PC-3 (cell line): Measurements from ENCODE around the gene TEDC1.

Experiments
- EZH2 ChIP-seq: fragments of 300-600 bp; sonication (generic); IDR thresholded peaks from one replicate; pipeline ENCODE4 v1.6.1; 2017; ENCODE audit warnings: antibody characterized with exemption, mild to moderate bottlenecking, low read length; ENCODE audit not compliant: unreplicated experiment
- EZH2phosphoT487 ChIP-seq: fragments of 300-600 bp; sonication (generic); IDR thresholded peaks from 2 replicates; pipeline ENCODE4 v1.6.1; 2018; ENCODE audit warnings: mild to moderate bottlenecking, antibody characterized with exemption, low read length, borderline replicate concordance
- TF ChIP-seq, protein P1 (sequence below): fragments of 300-600 bp; sonication (generic); conservative IDR thresholded peaks from 2 replicates; pipeline ENCODE4 v1.5.1; 2017; ENCODE audit warnings: antibody characterized with exemption, low read depth, mild to moderate bottlenecking, low read length

DNA sequence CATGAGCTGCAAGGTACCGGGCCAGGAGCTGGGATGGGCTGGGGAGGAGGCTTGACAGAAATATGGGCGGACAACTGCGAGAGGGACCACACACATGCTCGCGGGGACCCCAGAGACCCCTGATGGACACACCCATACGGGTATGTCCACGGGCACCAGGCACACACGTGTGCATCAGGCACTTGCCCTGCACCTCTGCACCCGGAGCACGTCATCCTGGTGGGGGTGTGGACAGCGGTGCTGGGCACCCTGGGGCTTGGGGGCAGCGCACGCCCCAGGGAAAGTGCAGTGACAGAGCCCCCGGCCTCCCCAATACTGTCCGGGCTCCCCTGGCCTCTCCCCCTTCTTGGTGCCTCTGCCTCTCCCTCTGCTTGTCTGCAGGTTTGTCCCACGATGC is 6.1 kb upstream of the TEDC1 start:
- TF ChIP-seq EZH2, result no peak
- TF ChIP-seq, protein P1, sequence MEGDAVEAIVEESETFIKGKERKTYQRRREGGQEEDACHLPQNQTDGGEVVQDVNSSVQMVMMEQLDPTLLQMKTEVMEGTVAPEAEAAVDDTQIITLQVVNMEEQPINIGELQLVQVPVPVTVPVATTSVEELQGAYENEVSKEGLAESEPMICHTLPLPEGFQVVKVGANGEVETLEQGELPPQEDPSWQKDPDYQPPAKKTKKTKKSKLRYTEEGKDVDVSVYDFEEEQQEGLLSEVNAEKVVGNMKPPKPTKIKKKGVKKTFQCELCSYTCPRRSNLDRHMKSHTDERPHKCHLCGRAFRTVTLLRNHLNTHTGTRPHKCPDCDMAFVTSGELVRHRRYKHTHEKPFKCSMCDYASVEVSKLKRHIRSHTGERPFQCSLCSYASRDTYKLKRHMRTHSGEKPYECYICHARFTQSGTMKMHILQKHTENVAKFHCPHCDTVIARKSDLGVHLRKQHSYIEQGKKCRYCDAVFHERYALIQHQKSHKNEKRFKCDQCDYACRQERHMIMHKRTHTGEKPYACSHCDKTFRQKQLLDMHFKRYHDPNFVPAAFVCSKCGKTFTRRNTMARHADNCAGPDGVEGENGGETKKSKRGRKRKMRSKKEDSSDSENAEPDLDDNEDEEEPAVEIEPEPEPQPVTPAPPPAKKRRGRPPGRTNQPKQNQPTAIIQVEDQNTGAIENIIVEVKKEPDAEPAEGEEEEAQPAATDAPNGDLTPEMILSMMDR, result no peak
- no peak for TF ChIP-seq EZH2phosphoT487
